SHP77 treated with DMSO at 0.1 percent for 48 hours (cell line): ENCODE measurements around the gene XK.

ENCODE experiments used
- DNase-seq: peaks from one replicate; lab custom pipeline; 2025; lab: John Stamatoyannopoulos, UW

Gene XK

DNA sequence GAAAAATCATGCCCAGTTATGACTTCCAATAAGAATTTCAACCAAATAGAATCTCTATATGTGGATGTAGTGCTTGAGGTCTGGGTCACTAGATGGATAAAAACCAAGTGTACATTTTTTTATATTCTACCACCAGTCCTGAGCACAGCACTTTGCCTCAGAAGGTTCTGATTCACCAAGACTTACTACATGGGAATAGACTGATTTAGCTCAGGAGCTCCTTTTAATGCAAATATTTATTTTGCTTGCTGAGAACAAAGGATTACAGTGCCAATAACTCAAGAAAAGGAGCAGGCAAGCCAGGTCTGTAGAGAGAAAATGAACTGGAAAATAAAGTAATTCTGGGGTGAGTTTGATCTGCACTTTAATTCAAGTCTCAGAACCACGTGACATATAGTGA, 6.4 kb upstream of the XK start:
- no peak for DNase-seq

DNA sequence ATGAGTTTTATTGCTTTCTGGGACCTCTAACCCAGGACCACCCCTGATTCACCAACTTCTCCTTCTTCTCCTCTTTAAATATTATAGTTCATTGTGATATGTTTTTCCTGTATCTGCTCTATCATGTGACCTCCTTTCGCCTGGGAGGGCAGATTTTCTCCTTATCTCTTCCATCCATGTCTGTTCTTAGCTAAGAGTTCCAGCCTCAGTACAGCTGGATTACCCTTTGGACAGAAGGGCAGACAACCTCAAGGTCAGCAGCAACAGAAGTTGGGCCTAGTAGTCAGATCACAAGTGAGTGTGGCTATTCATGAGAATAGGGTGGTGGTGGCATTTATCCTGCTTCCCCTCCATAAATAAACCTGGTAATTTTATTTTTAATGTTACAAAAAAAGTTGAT, 5.7 kb upstream of the XK start:
- no peak for DNase-seq

GRCh38 chrX:37684426-37684825, 1.2 kb upstream of the XK start:
- no peak for DNase-seq

- DNase-seq: peak; percentile 14
Observed at GRCh38 chrX:37684973-37685372, 618 bp upstream of the XK start.

GRCh38 chrX:37686369-37686995, 891 bp downstream of the XK start:
- DNase-seq: peak; percentile 3

DNA sequence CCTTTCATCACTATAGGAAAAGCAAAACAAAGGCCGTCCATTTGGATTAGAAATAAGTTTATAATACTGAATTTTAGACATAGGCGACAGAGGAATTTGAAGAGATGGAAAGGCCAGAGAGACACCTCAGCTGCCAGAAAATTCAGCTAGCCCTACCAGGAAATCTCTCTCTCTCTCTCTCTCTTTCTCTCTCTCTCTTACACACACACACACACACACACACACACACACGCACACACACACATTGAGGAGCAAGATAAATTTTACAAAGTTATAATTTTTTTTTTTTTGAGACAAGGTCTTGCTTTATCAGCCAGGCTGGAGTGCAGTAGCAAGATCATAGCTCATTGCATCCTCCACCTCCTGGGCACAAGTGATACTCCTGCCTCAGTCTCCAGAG, 1.4 kb downstream of the XK start:
- DNase-seq: no peak

GRCh38 chrX:37690119-37690518, 4.5 kb downstream of the XK start:
- no peak for DNase-seq

GRCh38 chrX:37692918-37693317, 7.3 kb downstream of the XK start:
- no peak for DNase-seq

- DNase-seq: no peak
Observed at GRCh38 chrX:37697169-37697760, 11.7 kb downstream of the XK start.

GRCh38 chrX:37701588-37701987, 16.0 kb downstream of the XK start:
- no peak for DNase-seq

- DNase-seq: no peak
Observed at GRCh38 chrX:37711991-37712390, 26.4 kb downstream of the XK start.

DNA sequence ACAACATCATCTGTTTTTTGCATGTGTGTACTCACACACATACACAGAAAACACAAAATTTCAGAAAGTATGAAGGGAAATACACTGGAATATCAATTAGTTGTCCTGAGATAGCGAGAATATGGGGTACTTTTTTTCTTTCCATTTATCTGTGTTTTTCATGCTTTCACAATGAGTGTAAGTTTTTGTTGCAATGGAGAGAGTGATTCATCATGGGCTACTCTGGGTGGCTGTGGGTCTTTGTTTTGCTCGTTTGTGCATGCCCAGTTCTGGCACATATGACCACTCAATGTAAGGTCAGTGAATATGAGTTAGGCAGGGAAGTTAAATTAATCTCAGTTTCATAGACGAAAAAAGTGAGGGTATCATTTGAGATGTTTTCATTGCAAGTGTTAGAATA, 26.9 kb downstream of the XK start:
- no peak for DNase-seq

DNA sequence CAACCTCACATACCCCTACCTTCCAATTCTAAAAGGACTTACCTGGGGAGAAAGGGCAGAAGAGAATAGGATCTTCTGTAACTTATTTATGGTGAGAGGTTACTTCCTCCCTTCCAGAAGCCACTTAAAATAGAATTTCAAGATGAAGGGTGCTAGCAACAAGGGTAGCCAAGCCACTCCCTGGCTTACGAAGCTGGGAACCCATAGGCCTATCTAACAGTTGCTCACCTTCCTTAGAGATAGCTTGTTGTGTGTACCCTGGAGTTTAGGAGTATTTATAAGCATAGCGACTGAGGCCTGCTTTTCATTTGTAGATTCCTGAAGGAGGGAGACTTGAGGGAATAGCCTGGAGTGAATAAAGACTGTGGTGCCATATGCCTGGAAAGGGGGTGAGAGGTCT, 28.9 kb downstream of the XK start:
- no peak for DNase-seq

- no peak for DNase-seq
Observed at GRCh38 chrX:37716602-37717001, 31.0 kb downstream of the XK start.

DNA sequence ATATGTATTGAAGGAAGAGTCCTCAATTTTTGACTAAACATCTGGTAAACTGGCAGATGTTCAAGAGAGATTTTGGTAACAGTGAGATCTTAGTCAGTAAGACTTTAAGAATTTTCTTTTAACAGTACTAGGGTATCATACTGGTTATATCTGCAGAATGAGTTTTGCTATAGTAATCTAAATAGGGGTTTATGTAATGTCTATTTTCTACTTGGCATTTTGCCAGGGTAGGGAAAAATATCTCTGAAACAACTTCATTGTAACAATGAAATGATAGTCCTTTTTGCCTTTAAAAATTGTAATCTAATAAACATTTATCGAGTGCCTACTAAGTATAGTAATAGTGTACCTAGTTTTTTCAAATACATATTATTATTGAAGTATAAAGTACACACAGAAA, 32.1 kb downstream of the XK start:
- DNase-seq: no peak

DNA sequence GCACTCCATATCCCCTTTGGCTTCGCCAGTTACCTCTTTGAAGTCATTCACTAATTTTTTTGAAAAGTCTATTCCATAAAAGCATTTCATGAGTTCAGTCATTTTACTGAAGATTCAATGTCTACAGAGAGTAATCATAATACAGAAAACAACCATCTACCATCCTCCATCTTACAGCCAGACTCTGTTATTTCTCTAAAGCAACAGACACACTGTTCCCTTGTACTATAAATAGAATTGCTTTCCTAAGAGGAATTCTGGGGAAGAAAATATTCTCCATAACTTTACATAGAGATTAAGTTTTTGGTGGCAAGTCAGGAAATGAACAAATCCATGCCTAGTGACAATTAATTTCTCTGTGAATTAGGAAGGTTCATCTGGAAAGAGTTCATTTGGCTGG, 37.0 kb downstream of the XK start:
- DNase-seq: no peak

DNA sequence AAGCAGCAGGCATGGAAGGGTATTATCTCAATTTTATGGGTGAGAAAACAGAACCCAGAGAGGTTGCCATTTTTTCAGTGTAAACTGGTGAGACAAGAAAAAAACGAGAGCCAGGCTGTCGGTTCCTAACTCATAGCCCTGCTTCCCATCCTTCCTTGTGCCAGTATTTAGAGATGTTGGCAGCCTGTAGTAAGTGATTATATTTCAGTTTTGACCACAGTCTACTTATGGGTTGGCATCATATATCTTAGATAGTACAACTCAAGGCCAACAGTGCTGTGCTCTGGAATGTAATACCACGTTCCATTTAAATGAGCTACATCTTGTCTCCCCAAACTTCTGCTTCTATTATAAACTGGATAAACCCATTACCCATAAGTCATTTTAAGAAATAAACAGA, 40.8 kb downstream of the XK start:
- no peak for DNase-seq

DNA sequence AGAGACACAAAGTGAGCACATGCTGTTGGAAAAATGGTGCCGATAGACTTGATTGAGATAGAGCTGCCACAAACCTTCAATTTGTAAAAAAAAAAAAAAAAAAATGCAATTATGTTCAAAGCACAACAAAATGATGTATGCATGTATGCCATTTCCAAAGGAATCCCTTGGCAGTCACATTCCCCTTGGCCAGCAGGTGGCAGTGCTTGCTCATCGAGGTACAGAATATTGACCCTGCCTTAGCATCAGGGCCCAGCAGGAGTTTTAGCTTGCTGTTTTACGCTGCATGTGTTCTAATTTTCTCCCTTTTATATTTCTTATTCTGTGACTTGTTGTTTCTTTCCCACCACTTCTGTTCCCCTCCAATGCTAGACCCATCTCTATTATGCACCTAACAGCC, 59.8 kb downstream of the XK start:
- no peak for DNase-seq

- no peak for DNase-seq
Observed at GRCh38 chrX:37745835-37746217, 60.2 kb downstream of the XK start.

GRCh38 chrX:37746218-37746941, 60.8 kb downstream of the XK start:
- no peak for DNase-seq

GRCh38 chrX:37746951-37747350, 61.4 kb downstream of the XK start:
- no peak for DNase-seq

- no peak for DNase-seq
Observed at GRCh38 chrX:37752281-37752680, 66.7 kb downstream of the XK start.

DNA sequence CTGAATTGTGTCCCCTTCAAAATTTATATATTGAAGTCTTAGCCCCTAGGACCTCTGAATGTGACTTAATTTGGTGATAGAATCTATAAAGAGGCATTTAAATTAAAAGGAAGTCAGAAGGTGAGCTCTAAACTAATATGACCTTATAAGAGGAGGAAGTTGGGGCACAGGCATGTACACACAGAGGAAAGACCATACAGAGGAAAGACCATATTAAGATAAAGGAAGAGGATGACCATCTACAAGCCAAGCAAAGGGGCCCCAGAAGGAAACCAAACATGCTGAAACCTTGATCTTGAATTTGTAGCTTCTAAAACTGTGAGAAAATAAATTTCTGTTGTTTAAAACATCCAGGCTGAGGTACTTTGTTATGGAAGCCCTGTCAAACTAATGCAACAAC, 67.3 kb downstream of the XK start:
- DNase-seq: no peak

DNA sequence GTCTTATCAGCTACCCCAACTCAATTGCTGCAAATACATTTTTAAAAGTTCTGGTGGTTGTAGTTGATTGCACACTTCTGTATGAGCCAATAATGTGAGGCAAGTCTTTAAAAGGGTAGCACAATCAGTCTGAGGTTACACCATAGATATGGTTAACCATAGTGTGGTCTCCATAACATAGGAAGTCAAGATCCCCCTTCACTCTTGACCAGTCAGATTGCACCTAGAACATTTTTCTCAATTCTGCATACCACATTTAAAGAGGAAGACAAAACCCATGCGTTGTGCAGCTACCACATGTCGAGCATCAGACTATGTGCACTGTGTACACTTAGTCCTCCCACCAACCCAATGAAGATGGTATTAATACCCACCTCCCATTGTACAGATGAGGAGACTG, 67.8 kb downstream of the XK start:
- DNase-seq: no peak
